ENCODE measurements around the gene TRPC4. TPM values are rescaled to one million over a fixed set of nuclear protein-coding genes. Genes with fewer than 3 reads are reported as not detected.

TRPC4 gene
- total RNA-seq, 1 experiment from 2014 or later: 19.0 TPM

GRCh38 chr13:37602733-37603381, 266.7 kb downstream of the TRPC4 start:
- Histone ChIP-seq H4K5ac (ENCODE audit: insufficient read length, low read depth, low read length) (no peak overlapping the region), H3K9ac (ENCODE audit: extremely low read depth, insufficient read length, low read length) (no peak overlapping the region), H3K23ac (ENCODE audit: insufficient read length, low read depth, low read length) (no peak overlapping the region)

More at GRCh38 chr13:37602733-37603381, 266.7 kb downstream of the TRPC4 start:
- H3K9me3 Mint-ChIP-seq: no peaks in the 10 kb centered on the region; a peak in 2 of 5 replicates
- Histone ChIP-seq H2BK120ac (ENCODE audit: low read depth, low read length, poor library complexity, severe bottlenecking) (no peak overlapping the region), H3K79me2 (ENCODE audit: insufficient read depth, low read length) (no peaks in the 10 kb centered on the region), H3K14ac (ENCODE audit: insufficient read depth, low read length) (no peak overlapping the region), H2BK15ac (ENCODE audit: low read depth, low read length) (no peak overlapping the region), H3K4me1 (ENCODE audit: insufficient read depth, low read length) (peaks cover 3% of the 10 kb centered on the region; the same call in 1 of the 2 replicates), H2BK5ac (ENCODE audit: insufficient read length, low read length) (no peak overlapping the region), H2AK5ac (ENCODE audit: insufficient read length, low read length) (no peak overlapping the region), H3K56ac (ENCODE audit: insufficient read length, low read depth, low read length) (no peak overlapping the region), H3K79me1 (ENCODE audit: insufficient read depth, low read depth, low read length, poor library complexity, severe bottlenecking) (no peaks in the 10 kb centered on the region), H3K9me3 (ENCODE audit: control insufficient read depth, low read depth, low read length) (no peaks in the 10 kb centered on the region), H3K23me2 (ENCODE audit: insufficient read length, low read depth, low read length, poor library complexity, severe bottlenecking) (no peaks in the 10 kb centered on the region), H2AFZ (ENCODE audit: low read length) (no peak overlapping the region), H3T11ph (ENCODE audit: low read length) (no peak overlapping the region), H4K91ac (ENCODE audit: insufficient read length, low read depth, low read length) (no peak overlapping the region), H3K27ac (ENCODE audit: insufficient read length, low read depth, low read length) (no peak overlapping the region), H2BK20ac (ENCODE audit: low read depth, low read length, poor library complexity, severe bottlenecking) (no peak overlapping the region), H2BK12ac (ENCODE audit: insufficient read length, low read depth, low read length) (no peak overlapping the region), H3K27me3 (ENCODE audit: insufficient read depth, low read length) (no peaks in the 10 kb centered on the region), H3K18ac (ENCODE audit: insufficient read length, low read depth, low read length) (no peak overlapping the region), H4K8ac (replicated peaks; ENCODE audit: insufficient read length, low read depth, low read length) (no peak overlapping the region), H3K4ac (ENCODE audit: low read depth, low read length) (no peak overlapping the region), H4K20me1 (ENCODE audit: control insufficient read depth, insufficient read depth, insufficient read length) (no peaks in the 10 kb centered on the region), H3K4me2 (ENCODE audit: insufficient read depth, insufficient read length, low read length) (no peak overlapping the region)
- H3K36me3 Mint-ChIP-seq (ENCODE audit: insufficient read depth in 1 of 3, low read depth in 3 of 3): no peaks in the 10 kb centered on the region; a peak in 1 of 7 replicates
- no peaks in the 10 kb centered on the region for H3K27me3 Mint-ChIP-seq (ENCODE audit: low read depth)
- H3K4me3 Mint-ChIP-seq: no peak overlapping the region
- peaks cover 18 to 20% of the 10 kb centered on the region in 2 experiments for H3K4me1 Mint-ChIP-seq
- DNase-seq: no peak
- H3K27ac Mint-ChIP-seq: no peak overlapping the region
- no CpG with 5 or more reads among the region's 5 CpGs for WGBS (ENCODE audit: extremely low coverage, insufficient read length, low lambda C conversion rate)
- TF ChIP-seq CTCF (conservative IDR thresholded peaks at IDR 0.05): peak; percentile 71

Measured in H9 (cell line).